ENCODE results near the gene PRDM11. TPM values are rescaled to one million over a fixed set of nuclear protein-coding genes. Genes with fewer than 3 reads are reported as not detected.

Gene PRDM11
- total RNA-seq, 1 experiment from 2014 or later = 27.4 TPM

DNA sequence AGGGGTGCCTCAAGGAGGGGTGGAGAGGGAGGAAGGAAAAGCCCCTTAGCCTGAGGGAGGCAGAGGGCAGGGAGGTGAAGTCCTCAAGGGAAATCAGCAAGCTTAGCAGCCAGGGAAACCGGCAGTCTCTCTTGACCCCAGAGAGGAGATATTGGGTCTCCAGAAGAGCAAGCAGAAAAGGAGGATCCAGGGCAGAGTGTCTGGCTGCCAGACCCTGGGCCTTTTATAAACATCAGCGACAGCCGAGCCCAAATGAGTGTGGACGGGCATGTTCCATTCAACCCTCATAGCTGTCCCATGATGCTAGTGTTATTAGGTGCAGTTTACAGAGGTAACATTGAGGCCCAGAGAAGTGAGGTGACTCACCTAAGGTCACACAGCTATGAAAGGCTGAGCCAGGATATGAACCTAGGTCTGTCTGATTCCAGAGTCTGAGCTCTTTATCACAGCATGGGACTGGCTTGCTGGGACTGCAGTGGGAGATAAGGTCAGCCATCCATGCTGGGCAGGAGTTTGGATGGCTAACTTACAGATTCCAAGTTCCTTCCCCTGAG, 9.3 kb downstream of the PRDM11 start:
- Histone ChIP-seq H3K27ac (ENCODE audit: low read length) (no peak overlapping the region), H3K36me3 (ENCODE audit: control insufficient read depth, insufficient read depth, low read length) (no peaks in the 10 kb centered on the region), H3K9me3 (ENCODE audit: control insufficient read depth, insufficient read depth, low read depth, low read length) (no peaks in the 10 kb centered on the region), H3K4me3 (ENCODE audit: low read depth in 2 of 2, low read length in 2 of 2) (no peak overlapping the region), H3K27me3 (ENCODE audit: control insufficient read depth, insufficient read depth, low read length) (no peaks in the 10 kb centered on the region), H3K4me1 (ENCODE audit: control insufficient read depth, insufficient read depth, low read length) (no peaks in the 10 kb centered on the region)
- BruUV-seq (replicated peaks) = no TSS peak
- ChIA-PET POLR2A (no interaction called here), CTCF (no interaction called here)
- DNase-seq (ENCODE audit: low read depth, low spot score) (no peak), ATAC-seq (no peak)
- no peak for TF ChIP-seq POLR2AphosphoS5 (IDR thresholded peaks at IDR 0.05; ENCODE audit: low read depth, low read length)
- TF ChIP-seq, protein P1, sequence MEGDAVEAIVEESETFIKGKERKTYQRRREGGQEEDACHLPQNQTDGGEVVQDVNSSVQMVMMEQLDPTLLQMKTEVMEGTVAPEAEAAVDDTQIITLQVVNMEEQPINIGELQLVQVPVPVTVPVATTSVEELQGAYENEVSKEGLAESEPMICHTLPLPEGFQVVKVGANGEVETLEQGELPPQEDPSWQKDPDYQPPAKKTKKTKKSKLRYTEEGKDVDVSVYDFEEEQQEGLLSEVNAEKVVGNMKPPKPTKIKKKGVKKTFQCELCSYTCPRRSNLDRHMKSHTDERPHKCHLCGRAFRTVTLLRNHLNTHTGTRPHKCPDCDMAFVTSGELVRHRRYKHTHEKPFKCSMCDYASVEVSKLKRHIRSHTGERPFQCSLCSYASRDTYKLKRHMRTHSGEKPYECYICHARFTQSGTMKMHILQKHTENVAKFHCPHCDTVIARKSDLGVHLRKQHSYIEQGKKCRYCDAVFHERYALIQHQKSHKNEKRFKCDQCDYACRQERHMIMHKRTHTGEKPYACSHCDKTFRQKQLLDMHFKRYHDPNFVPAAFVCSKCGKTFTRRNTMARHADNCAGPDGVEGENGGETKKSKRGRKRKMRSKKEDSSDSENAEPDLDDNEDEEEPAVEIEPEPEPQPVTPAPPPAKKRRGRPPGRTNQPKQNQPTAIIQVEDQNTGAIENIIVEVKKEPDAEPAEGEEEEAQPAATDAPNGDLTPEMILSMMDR (IDR thresholded peaks at IDR 0.05) = no peak
- no peak for TF ChIP-seq SIN3A (IDR thresholded peaks at IDR 0.05; ENCODE audit: borderline replicate concordance, insufficient read depth, low read depth, low read length)
- TF ChIP-seq TCF7L2 (IDR thresholded peaks at IDR 0.05; ENCODE audit: low read depth, low read length) = no peak
- TF ChIP-seq, protein P2, sequence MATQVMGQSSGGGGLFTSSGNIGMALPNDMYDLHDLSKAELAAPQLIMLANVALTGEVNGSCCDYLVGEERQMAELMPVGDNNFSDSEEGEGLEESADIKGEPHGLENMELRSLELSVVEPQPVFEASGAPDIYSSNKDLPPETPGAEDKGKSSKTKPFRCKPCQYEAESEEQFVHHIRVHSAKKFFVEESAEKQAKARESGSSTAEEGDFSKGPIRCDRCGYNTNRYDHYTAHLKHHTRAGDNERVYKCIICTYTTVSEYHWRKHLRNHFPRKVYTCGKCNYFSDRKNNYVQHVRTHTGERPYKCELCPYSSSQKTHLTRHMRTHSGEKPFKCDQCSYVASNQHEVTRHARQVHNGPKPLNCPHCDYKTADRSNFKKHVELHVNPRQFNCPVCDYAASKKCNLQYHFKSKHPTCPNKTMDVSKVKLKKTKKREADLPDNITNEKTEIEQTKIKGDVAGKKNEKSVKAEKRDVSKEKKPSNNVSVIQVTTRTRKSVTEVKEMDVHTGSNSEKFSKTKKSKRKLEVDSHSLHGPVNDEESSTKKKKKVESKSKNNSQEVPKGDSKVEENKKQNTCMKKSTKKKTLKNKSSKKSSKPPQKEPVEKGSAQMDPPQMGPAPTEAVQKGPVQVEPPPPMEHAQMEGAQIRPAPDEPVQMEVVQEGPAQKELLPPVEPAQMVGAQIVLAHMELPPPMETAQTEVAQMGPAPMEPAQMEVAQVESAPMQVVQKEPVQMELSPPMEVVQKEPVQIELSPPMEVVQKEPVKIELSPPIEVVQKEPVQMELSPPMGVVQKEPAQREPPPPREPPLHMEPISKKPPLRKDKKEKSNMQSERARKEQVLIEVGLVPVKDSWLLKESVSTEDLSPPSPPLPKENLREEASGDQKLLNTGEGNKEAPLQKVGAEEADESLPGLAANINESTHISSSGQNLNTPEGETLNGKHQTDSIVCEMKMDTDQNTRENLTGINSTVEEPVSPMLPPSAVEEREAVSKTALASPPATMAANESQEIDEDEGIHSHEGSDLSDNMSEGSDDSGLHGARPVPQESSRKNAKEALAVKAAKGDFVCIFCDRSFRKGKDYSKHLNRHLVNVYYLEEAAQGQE (IDR thresholded peaks at IDR 0.05; ENCODE audit: insufficient read depth in 1 of 2, low read depth in 2 of 2, low read length in 1 of 2) = no peak
- intact Hi-C loops (cut with micrococcal nuclease; ENCODE audit: unreplicated experiment) = no loop called here
- in situ Hi-C loops (cut with HindIII; ENCODE audit: low pct_unique_long_range_greater_than_20kb, low sequenced_read_pairs) = no loop called here

DNA sequence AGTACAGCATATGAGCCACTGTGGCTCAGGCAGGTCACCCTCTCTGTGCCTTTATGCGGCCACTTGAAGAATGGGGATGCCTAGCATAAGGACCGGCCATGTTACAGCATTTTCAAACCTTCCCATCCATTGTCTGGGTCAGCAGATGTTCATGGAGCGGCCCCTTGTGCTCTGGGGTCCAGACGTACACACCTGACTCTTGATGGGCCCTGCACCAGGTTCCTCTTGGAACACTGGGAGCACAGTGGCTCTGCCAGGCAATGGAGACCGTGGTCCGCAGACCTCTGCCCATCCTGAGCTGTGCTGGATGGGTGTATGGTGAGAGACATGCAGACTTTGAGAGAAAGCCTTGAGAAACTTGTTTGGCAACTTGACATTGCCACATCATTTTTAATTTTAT, 9.8 kb downstream of the PRDM11 start:
- in situ Hi-C loops (cut with HindIII; ENCODE audit: low pct_unique_long_range_greater_than_20kb, low sequenced_read_pairs) = no loop called here
- Histone ChIP-seq H3K27me3 (ENCODE audit: control insufficient read depth, insufficient read depth, low read length) (no peaks in the 10 kb centered on the region), H3K36me3 (ENCODE audit: control insufficient read depth, insufficient read depth, low read length) (no peaks in the 10 kb centered on the region), H3K4me1 (ENCODE audit: control insufficient read depth, insufficient read depth, low read length) (no peaks in the 10 kb centered on the region), H3K27ac (ENCODE audit: low read length) (no peak overlapping the region), H3K9me3 (ENCODE audit: control insufficient read depth, insufficient read depth, low read depth, low read length) (no peaks in the 10 kb centered on the region), H3K4me3 (ENCODE audit: low read depth in 2 of 2, low read length in 2 of 2) (no peak overlapping the region)
- no peak for ATAC-seq
- ChIA-PET POLR2A (no interaction called here), CTCF (no interaction called here)
- BruUV-seq (replicated peaks) = no TSS peak
- intact Hi-C loops (cut with micrococcal nuclease; ENCODE audit: unreplicated experiment) = no loop called here
- TF ChIP-seq SIN3A (IDR thresholded peaks at IDR 0.05; ENCODE audit: borderline replicate concordance, insufficient read depth, low read depth, low read length) (no peak), TCF7L2 (IDR thresholded peaks at IDR 0.05; ENCODE audit: low read depth, low read length) (no peak)
- no peak for DNase-seq (ENCODE audit: low read depth, low spot score)

- intact Hi-C loops (cut with micrococcal nuclease; ENCODE audit: unreplicated experiment) = no loop called here
- Histone ChIP-seq H3K4me1 (ENCODE audit: control insufficient read depth, insufficient read depth, low read length) (peaks cover 2% of the 10 kb centered on the region; the same call in 1 of the 2 replicates), H3K4me3 (ENCODE audit: low read depth in 2 of 2, low read length in 2 of 2) (no peak overlapping the region), H3K27ac (ENCODE audit: low read length) (no peak overlapping the region), H3K27me3 (ENCODE audit: control insufficient read depth, insufficient read depth, low read length) (no peaks in the 10 kb centered on the region), H3K9me3 (ENCODE audit: control insufficient read depth, insufficient read depth, low read depth, low read length) (no peaks in the 10 kb centered on the region), H3K36me3 (ENCODE audit: control insufficient read depth, insufficient read depth, low read length) (no peaks in the 10 kb centered on the region)
- ATAC-seq (no peak), DNase-seq (ENCODE audit: low read depth, low spot score) (no peak)
- TF ChIP-seq TCF7L2 (IDR thresholded peaks at IDR 0.05; ENCODE audit: low read depth, low read length) = no peak
- TF ChIP-seq, protein P2 (IDR thresholded peaks at IDR 0.05; ENCODE audit: insufficient read depth in 1 of 2, low read depth in 2 of 2, low read length in 1 of 2) = no peak
- TF ChIP-seq SIN3A (IDR thresholded peaks at IDR 0.05; ENCODE audit: borderline replicate concordance, insufficient read depth, low read depth, low read length) = no peak
- TF ChIP-seq, protein P1 (IDR thresholded peaks at IDR 0.05) = no peak
- TF ChIP-seq POLR2AphosphoS5 (IDR thresholded peaks at IDR 0.05; ENCODE audit: low read depth, low read length) = no peak
- in situ Hi-C loops (cut with HindIII; ENCODE audit: low pct_unique_long_range_greater_than_20kb, low sequenced_read_pairs) = no loop called here
- CTCF ChIA-PET = no interaction called here
- POLR2A ChIA-PET = no interaction called here
- no TSS peak for BruUV-seq (replicated peaks)
Measured at GRCh38 chr11:45156741-45157140, 10.3 kb downstream of the PRDM11 start.
